Adrenal gland (tissue), 12 donors: ENCODE measurements around the gene SMPD3. TPM values are rescaled to one million over a fixed set of nuclear protein-coding genes. Genes with fewer than 3 reads are reported as not detected.
A peak's percentile ranks its signal among the peaks of the same experiment; 100 is the strongest.

Experiments used
- DNase-seq, 7 donors: peaks; one replicate each; pipeline ENCODE4 v3.0.0-alpha.2; 2019 to 2020
- H3K27ac ChIP-seq, 5 donors: fragments of 200-600 bp; sonication (generic) in 4 of 5; 1 replicate in 3 of 5; 2 replicates in 2 of 5; pipeline versions ENCODE4 v1.5.1 to v1.8.0; 2016 to 2020; ENCODE audit warnings: mild to moderate bottlenecking in 1 of 5
- H3K27me3 ChIP-seq: fragments of 200-600 bp; 2 replicates; pipeline ENCODE4 v1.8.0; 2021
- H3K36me3 ChIP-seq, 2 donors: fragments of 200-600 bp; replicated peaks in 1 of 2; 1 replicate in 1 of 2; 2 replicates in 1 of 2; pipeline versions ENCODE4 v1.5.1 to v1.8.0; 2018 to 2022
- H3K4me1 ChIP-seq, 2 donors: fragments of 200-600 bp; replicated peaks in 1 of 2; 1 replicate in 1 of 2; 2 replicates in 1 of 2; pipeline versions ENCODE4 v1.5.1 to v1.8.0; 2018 to 2021
- H3K4me3 ChIP-seq, 4 donors: fragments of 200-600 bp; sonication (generic) in 3 of 4; one replicate each; pipeline ENCODE4 v1.5.1; 2016 to 2018
- H3K9me3 ChIP-seq, 3 donors: fragments of 200-600 bp; sonication (generic) in 1 of 3; replicated peaks in 1 of 3; 1 replicate in 2 of 3; 2 replicates in 1 of 3; pipeline versions ENCODE4 v1.5.1 to v1.8.0; 2016 to 2021
- CTCF ChIP-seq, 6 experiments: fragments of 450-650 bp in 4 of 6; fragments of 200-600 bp in 2 of 6; sonication (generic) in 1 of 6; IDR thresholded peaks; 1 replicate in 5 of 6; 2 replicates in 1 of 6; pipeline versions ENCODE4 v1.5.1 to v1.8.0; 2016 to 2021; ENCODE audit warnings: antibody characterized with exemption in 6 of 6, mild to moderate bottlenecking in 2 of 6, moderate library complexity in 1 of 6
- POLR2A ChIP-seq, 2 donors: fragments of 450-650 bp; IDR thresholded peaks; one replicate each; pipeline ENCODE4 v1.6.1; 2017; ENCODE audit warnings: antibody characterized with exemption in 2 of 2, mild to moderate bottlenecking in 2 of 2, moderate library complexity in 1 of 2
- WGBS, 4 donors: extraction: QIAGEN DNeasy Blood & Tissue Kit in 2 of 4; methylation state at CpG; one replicate each; pipeline versions ENCODE4 v1.1.5 to v1.1.7; 2013 to 2017; 5-methylcytosine and 5-hydroxymethylcytosine counted together
- intact Hi-C, 2 donors: fragments of 100-400 bp; cut with DNase I; formaldehyde crosslinking; loops; one replicate each; pipeline versions ENCODE4 v1.14.1 to v1.15.0; 2022 to 2023
- polyA plus RNA-seq, 3 donors: library from polyadenylated mRNA; stranded (reverse); fragments of 200-250 nt in 2 of 3; fragments of 350-450 nt in 1 of 3; fragmentation: Illumina TruSeq in 1 of 3; extraction: RNeasy Lipid Tissue Mini Kit (QIAGEN cat#74804) in 1 of 3; gene quantifications; one replicate each; pipeline ENCODE4 v1.2.3, GENCODE V29; 2013 to 2014
- total RNA-seq, 9 donors: library from RNA; depleted of rRNA in 4 of 9; stranded (reverse); fragments of >200 nt in 4 of 9; fragments of 120-200 nt in 1 of 9; fragmentation: NEBNext Ultra II Directional in 1 of 9; extraction: Animal tissue kit (Norgen Biotek cat#: 25700) in 1 of 9; gene quantifications; one replicate each; pipeline versions ENCODE4 v1.1.0 to v1.2.4, GENCODE V29; 2013 to 2023
- donor health status: healthy with polysubstance abuse.
- donor health status: Bipolar disorder and iron deficiency.
- donor health status: DM: yes; HTN: yes; CAD: no.
- donor health status: DM: no; HTN: no; CAD: no.
- donor health status: DM: no; HTN: no; CAD: no.
- donor health status: DM: yes; HTN: yes; CAD: no.

The SMPD3 gene
- total and polyA plus RNA-seq, 12 donors = 0.32 to 7.8 (median 1.2) TPM; not detected in 2

GRCh38 chr16:68324780-68325357, 123.4 kb downstream of the SMPD3 start:
- 55 to 67% (median 61%) methylated on average over 8 of the region's 8 CpGs for WGBS, 4 donors
- H3K27me3 ChIP-seq = no peaks in the 10 kb centered on the region
- intact Hi-C loops = loop anchor here in 1 of 2 donors (5.0 kb wide), 2 partner anchors 63 to 83 kb away; partner anchors contain the start of gene SLC7A6
- DNase-seq = peak in 4 of 7 donors; percentile 27 to 49 (median 42)
- no peak for TF ChIP-seq CTCF (IDR thresholded peaks at IDR 0.05)
- no peak for TF ChIP-seq POLR2A (IDR thresholded peaks at IDR 0.05)
- peaks cover 8 to 13% of the 10 kb centered on the region in 2 donors for H3K4me1 ChIP-seq
- peak overlapping the region in 3 of 5 donors; percentile 51 to 73 (median 57) for H3K27ac ChIP-seq
- peaks cover 0 to 42% of the 10 kb centered on the region in 2 donors for H3K36me3 ChIP-seq
- no peak overlapping the region for H3K4me3 ChIP-seq
- no peaks in the 10 kb centered on the region for H3K9me3 ChIP-seq

- intact Hi-C loops = no loop called here
- WGBS, 4 donors = 46 to 53% (median 51%) methylated on average over 3 to 5 of the region's 5 CpGs
- peak in 5 of 7 donors; percentile 31 to 55 (median 38) for DNase-seq
- Histone ChIP-seq H3K9me3 (no peaks in the 10 kb centered on the region), H3K27ac (peak overlapping the region in 3 of 5 donors; percentile 51 to 73 (median 57)), H3K36me3 (peaks cover 0 to 39% of the 10 kb centered on the region in 2 donors), H3K4me3 (no peak overlapping the region), H3K27me3 (no peaks in the 10 kb centered on the region), H3K4me1 (peaks cover 8 to 13% of the 10 kb centered on the region in 2 donors)
- TF ChIP-seq CTCF (IDR thresholded peaks at IDR 0.05) = no peak
- TF ChIP-seq POLR2A (IDR thresholded peaks at IDR 0.05) = no peak
These were observed 124.0 kb downstream of the SMPD3 start for GRCh38 chr16:68324336-68324735.

GRCh38 chr16:68319185-68319908, 129.0 kb downstream of the SMPD3 start:
- Histone ChIP-seq H3K27ac (no peak overlapping the region), H3K27me3 (no peaks in the 10 kb centered on the region), H3K36me3 (peaks cover 0 to 45% of the 10 kb centered on the region in 2 donors), H3K4me1 (peaks cover 2 to 4% of the 10 kb centered on the region in 2 donors), H3K9me3 (no peaks in the 10 kb centered on the region), H3K4me3 (no peak overlapping the region)
- DNase-seq = no peak
- intact Hi-C loops = no loop called here
- TF ChIP-seq CTCF (IDR thresholded peaks at IDR 0.05) = no peak
- TF ChIP-seq POLR2A (IDR thresholded peaks at IDR 0.05) = no peak
- 82 to 91% (median 88%) methylated on average over 6 of the region's 6 CpGs for WGBS, 4 donors

GRCh38 chr16:68313116-68313515, 135.2 kb downstream of the SMPD3 start:
- intact Hi-C loops = loop anchor here in 1 of 2 donors (5.0 kb wide), 1 partner anchor 51 kb away; the partner anchor contains the start of gene SLC7A6
- H3K36me3 ChIP-seq = peaks cover 0 to 38% of the 10 kb centered on the region in 2 donors
- H3K27ac ChIP-seq = no peak overlapping the region
- DNase-seq = no peak
- 61 to 65% (median 63%) methylated on average over 4 of the region's 4 CpGs for WGBS, 4 donors
- H3K27me3 ChIP-seq = no peaks in the 10 kb centered on the region
- no peak overlapping the region for H3K4me3 ChIP-seq
- TF ChIP-seq CTCF (IDR thresholded peaks at IDR 0.05) = no peak
- no peak for TF ChIP-seq POLR2A (IDR thresholded peaks at IDR 0.05)
- H3K4me1 ChIP-seq = peaks cover 4 to 32% of the 10 kb centered on the region in 2 donors
- H3K9me3 ChIP-seq = no peaks in the 10 kb centered on the region
